ENCODE data around the gene PPM1F.
"Not testable (repeated sequence)": the region's sequence is repeated elsewhere in the genome, so short reads cannot be mapped to it uniquely, and the experiment has no call there.

PPM1F gene

DNA sequence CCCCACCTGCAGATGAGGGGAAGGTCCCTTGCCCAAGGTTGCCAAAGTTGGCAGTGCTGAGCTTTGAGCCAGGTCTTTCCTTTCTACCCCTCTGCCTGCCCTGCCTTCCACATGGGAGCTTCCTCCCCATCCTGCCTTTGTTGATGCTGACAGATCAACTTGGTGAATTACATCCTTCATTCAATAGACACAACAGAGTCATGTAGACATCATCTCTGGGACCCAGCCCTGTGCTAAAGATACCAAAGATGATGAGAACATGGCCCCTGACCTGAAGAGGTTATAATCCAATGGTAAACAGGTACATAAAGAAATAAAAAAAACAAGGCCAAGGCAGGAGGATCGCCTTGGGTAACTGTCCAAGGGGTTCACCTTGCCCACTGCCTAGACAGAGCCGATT is 42.8 kb downstream of the PPM1F start:
- Histone ChIP-seq H3K4me1 (ENCODE audit: low read depth, poor library complexity, severe bottlenecking) (no peaks in the 10 kb centered on the region), H3K27me3 (ENCODE audit: insufficient read depth, low read depth) (no peaks in the 10 kb centered on the region), H3K4me2 (no peak overlapping the region), H3K79me2 (ENCODE audit: insufficient read depth, low read depth) (no peaks in the 10 kb centered on the region), H3K9ac (no peak overlapping the region), H4K20me1 (ENCODE audit: insufficient read depth) (no peaks in the 10 kb centered on the region), H2AFZ (ENCODE audit: low read depth) (no peak overlapping the region), H3K36me3 (ENCODE audit: insufficient read depth) (no peaks in the 10 kb centered on the region), H3K27ac (no peak overlapping the region), H3K4me3 (IDR thresholded peaks at IDR 0.05; ENCODE audit: insufficient read depth, low read depth, low read length) (no peak overlapping the region)
- TF ChIP-seq, protein P1, sequence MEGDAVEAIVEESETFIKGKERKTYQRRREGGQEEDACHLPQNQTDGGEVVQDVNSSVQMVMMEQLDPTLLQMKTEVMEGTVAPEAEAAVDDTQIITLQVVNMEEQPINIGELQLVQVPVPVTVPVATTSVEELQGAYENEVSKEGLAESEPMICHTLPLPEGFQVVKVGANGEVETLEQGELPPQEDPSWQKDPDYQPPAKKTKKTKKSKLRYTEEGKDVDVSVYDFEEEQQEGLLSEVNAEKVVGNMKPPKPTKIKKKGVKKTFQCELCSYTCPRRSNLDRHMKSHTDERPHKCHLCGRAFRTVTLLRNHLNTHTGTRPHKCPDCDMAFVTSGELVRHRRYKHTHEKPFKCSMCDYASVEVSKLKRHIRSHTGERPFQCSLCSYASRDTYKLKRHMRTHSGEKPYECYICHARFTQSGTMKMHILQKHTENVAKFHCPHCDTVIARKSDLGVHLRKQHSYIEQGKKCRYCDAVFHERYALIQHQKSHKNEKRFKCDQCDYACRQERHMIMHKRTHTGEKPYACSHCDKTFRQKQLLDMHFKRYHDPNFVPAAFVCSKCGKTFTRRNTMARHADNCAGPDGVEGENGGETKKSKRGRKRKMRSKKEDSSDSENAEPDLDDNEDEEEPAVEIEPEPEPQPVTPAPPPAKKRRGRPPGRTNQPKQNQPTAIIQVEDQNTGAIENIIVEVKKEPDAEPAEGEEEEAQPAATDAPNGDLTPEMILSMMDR (conservative IDR thresholded peaks at IDR 0.05; ENCODE audit: low read depth, low read length) = no peak

DNA sequence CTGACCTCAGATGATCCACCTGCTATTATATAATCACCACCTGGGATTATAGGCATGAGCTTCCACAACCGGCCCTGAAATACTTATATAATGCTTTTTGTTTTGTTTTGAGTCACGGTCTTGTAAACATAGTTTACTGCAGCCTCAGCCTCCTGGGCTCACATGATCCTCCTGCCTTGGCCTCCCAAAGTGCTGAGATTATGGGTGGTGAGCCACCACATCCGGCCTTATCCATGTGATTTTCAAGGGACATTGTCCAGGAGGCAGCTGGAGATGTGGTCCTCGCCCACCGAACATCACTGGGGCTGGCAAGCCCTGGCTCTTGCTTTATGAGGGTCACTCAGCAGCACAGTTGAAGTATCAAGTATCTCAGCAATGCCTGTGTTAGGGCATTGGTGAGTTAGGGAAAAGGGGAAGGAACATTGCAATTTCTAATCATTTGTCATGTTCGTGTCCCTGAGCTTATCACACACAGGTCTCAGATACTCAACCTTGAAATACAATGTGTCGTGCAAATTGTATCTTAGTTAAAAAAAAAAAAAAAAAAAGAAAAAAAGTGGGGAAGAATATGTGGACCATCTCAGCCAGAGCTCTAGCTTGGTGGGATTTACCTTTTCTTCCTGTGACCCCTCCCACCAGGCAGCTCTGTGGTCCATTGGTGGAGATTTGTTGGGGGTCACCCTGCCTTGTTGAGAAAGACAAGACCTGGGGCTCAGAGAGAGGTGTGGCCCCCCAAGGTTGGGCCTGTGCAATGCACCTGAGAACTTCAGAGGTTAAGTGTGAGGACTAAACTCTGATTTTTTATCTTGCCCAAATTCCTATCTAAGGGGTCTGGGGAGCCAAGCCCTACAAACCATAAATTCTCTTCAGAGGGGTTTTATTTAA is 44.8 kb downstream of the PPM1F start:
- Histone ChIP-seq H3K4me3 (IDR thresholded peaks at IDR 0.05; ENCODE audit: insufficient read depth, low read depth, low read length) (no peak overlapping the region), H3K9ac (no peak overlapping the region), H3K36me3 (ENCODE audit: insufficient read depth) (no peaks in the 10 kb centered on the region), H2AFZ (ENCODE audit: low read depth) (no peak overlapping the region), H4K20me1 (ENCODE audit: insufficient read depth) (no peaks in the 10 kb centered on the region), H3K4me1 (ENCODE audit: low read depth, poor library complexity, severe bottlenecking) (no peaks in the 10 kb centered on the region), H3K4me2 (no peak overlapping the region), H3K27ac (no peak overlapping the region), H3K79me2 (ENCODE audit: insufficient read depth, low read depth) (no peaks in the 10 kb centered on the region), H3K27me3 (ENCODE audit: insufficient read depth, low read depth) (no peaks in the 10 kb centered on the region)
- TF ChIP-seq, protein P1 (conservative IDR thresholded peaks at IDR 0.05; ENCODE audit: low read depth, low read length) = no peak

DNA sequence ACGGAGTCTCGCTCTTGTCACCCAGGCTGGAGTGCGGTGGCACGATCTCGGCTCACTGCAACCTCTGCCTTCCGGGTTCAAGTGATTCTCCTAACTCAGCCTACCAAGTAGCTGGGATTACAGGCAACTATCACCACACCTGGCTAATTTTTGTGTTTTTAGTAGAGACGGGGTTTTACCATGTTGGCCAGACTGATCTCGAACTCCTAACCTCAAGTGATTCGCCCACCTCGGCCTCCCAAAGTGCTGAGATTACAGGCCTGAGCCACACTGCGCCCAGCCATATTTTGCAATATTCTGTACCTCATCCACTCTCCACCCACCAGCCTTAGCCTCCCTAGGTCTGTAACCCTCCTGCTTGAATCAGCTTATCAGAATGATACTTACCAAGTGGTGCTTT is 47.4 kb downstream of the PPM1F start:
- not testable (repeated sequence) for H3K27ac ChIP-seq; H3K36me3 ChIP-seq (ENCODE audit: insufficient read depth); H3K4me3 ChIP-seq (IDR thresholded peaks at IDR 0.05; ENCODE audit: insufficient read depth, low read depth, low read length); H2AFZ ChIP-seq (ENCODE audit: low read depth); H3K27me3 ChIP-seq (ENCODE audit: insufficient read depth, low read depth); H3K9ac ChIP-seq; H3K4me2 ChIP-seq; H4K20me1 ChIP-seq (ENCODE audit: insufficient read depth); H3K79me2 ChIP-seq (ENCODE audit: insufficient read depth, low read depth)
- H3K4me1 ChIP-seq (ENCODE audit: low read depth, poor library complexity, severe bottlenecking) = peaks cover 12% of the 10 kb centered on the region

DNA sequence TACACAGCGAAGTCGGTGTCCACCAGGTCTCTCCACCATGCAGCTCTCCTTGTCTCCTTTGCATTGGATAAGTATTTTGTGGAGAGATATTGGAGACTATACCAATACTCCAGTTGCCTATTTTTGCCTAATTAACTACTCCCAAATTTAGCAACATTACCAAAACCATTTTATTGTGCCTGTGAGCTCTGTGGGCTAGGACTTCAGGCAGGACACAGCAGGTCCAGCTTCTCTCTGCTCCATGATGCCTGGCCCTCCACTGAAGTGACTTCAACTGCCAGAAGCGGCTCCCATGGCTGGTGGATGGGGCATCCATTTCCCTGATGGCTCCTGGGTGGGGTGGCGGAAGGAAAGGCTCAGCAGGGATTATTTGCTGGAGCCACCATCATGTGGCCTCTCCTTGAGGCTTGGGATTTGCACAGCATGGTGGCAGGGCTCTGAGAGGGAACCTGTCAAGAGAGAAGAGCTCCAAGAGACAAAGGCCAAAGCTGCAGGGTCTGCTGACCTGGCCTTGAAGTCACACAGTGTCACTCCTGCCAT is 48.3 kb downstream of the PPM1F start:
- Histone ChIP-seq H3K27ac (no peak overlapping the region), H3K4me1 (ENCODE audit: low read depth, poor library complexity, severe bottlenecking) (peaks cover 12% of the 10 kb centered on the region), H4K20me1 (ENCODE audit: insufficient read depth) (no peaks in the 10 kb centered on the region), H3K36me3 (ENCODE audit: insufficient read depth) (no peaks in the 10 kb centered on the region), H2AFZ (ENCODE audit: low read depth) (no peak overlapping the region), H3K27me3 (ENCODE audit: insufficient read depth, low read depth) (no peaks in the 10 kb centered on the region), H3K4me3 (IDR thresholded peaks at IDR 0.05; ENCODE audit: insufficient read depth, low read depth, low read length) (no peak overlapping the region), H3K9ac (no peak overlapping the region), H3K79me2 (ENCODE audit: insufficient read depth, low read depth) (no peaks in the 10 kb centered on the region), H3K4me2 (no peak overlapping the region)
- TF ChIP-seq, protein P1 (conservative IDR thresholded peaks at IDR 0.05; ENCODE audit: low read depth, low read length) = no peak

DNA sequence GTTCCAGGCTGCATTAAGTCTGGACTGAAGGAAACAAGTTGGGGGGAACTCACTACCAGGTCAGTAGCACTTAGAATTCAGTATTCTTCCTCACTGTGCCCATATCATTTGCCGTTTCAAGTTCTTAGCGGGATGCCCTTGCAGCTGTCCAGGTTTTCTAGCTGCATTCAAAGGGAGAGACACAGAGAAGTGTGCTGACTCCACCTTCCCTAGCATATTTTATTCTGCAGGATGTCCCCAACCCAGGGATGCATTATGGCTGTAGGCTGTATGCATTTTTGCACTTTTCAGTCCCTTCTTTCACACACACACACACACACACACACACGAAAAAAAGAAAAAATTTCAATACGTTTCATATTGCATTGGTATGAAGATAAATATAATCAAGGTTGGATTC is 49.4 kb downstream of the PPM1F start:
- TF ChIP-seq, protein P1 (conservative IDR thresholded peaks at IDR 0.05; ENCODE audit: low read depth, low read length) = no peak
- H3K4me2 ChIP-seq = no peak overlapping the region
- H2AFZ ChIP-seq (ENCODE audit: low read depth) = no peak overlapping the region
- H3K36me3 ChIP-seq (ENCODE audit: insufficient read depth) = no peaks in the 10 kb centered on the region
- no peak overlapping the region for H3K27ac ChIP-seq
- H3K79me2 ChIP-seq (ENCODE audit: insufficient read depth, low read depth) = no peaks in the 10 kb centered on the region
- H3K9ac ChIP-seq = no peak overlapping the region
- H3K4me3 ChIP-seq (IDR thresholded peaks at IDR 0.05; ENCODE audit: insufficient read depth, low read depth, low read length) = no peak overlapping the region
- no peaks in the 10 kb centered on the region for H4K20me1 ChIP-seq (ENCODE audit: insufficient read depth)
- H3K27me3 ChIP-seq (ENCODE audit: insufficient read depth, low read depth) = no peaks in the 10 kb centered on the region
- peaks cover 12% of the 10 kb centered on the region for H3K4me1 ChIP-seq (ENCODE audit: low read depth, poor library complexity, severe bottlenecking)
